ENCODE measurements around the gene POGLUT2. TPM values are rescaled to one million over a fixed set of nuclear protein-coding genes. Genes with fewer than 3 reads are reported as not detected.

Gene POGLUT2
- total and polyA plus RNA-seq, 2 donors (not counting 3 experiments of a cell fraction or from before 2014, with no cell fraction given) = 17.9 to 22.5 TPM

DNA sequence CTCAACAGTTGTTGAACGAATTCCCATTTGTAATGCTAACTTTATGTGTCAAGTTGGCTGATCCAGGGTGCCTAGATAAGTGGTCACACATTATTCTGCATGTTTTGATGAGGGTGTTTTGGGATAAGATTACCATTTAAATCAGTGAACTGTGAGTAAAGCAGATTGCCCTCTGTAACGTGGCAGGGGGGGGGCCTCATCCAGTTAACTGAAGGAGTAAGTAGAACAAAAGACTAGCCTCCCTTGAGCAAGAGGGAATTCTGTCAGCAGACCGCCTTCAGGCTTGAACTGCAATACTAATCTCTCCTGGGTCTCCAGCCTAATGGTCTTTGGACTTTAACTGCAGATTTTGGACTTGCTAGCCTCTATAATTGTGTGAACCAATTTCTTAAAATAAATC is 21.0 kb downstream of the POGLUT2 start:
- H3K27ac ChIP-seq (ENCODE audit: insufficient read depth, low read depth, low read length) = no peak overlapping the region
- intact Hi-C loops (cut with micrococcal nuclease) = no loop called here
- no peak overlapping the region for H3K4me2 ChIP-seq (ENCODE audit: insufficient read depth, low read length)
- no peak overlapping the region for H2AFZ ChIP-seq (ENCODE audit: low read depth, low read length)
- DNase-seq (ENCODE audit: low read depth, low spot score) (no peak), FAIRE-seq (no peak)
- H3K4me1 ChIP-seq (ENCODE audit: control insufficient read depth, extremely low read depth, insufficient read depth, low read length) = peaks cover 5% of the 10 kb centered on the region
- H3K9me3 ChIP-seq (replicated peaks; ENCODE audit: control insufficient read depth, insufficient read depth, low read length) = no peaks in the 10 kb centered on the region
- no peaks in the 10 kb centered on the region for H4K20me1 ChIP-seq (replicated peaks; ENCODE audit: control insufficient read depth, extremely low read depth, insufficient read depth, low read length)
- H3K9ac ChIP-seq (replicated peaks; ENCODE audit: extremely low read depth, insufficient read depth, low read length) = no peak overlapping the region
- TF ChIP-seq JUN (IDR thresholded peaks at IDR 0.05; ENCODE audit: borderline replicate concordance, insufficient read depth, insufficient read length, low read depth) (no peak), MYC (IDR thresholded peaks at IDR 0.05; ENCODE audit: low read depth, low read length) (no peak), POLR2AphosphoS5 (IDR thresholded peaks at IDR 0.05; ENCODE audit: insufficient read depth, low read depth, low read length) (no peak), FOS (IDR thresholded peaks at IDR 0.05; ENCODE audit: borderline replicate concordance, insufficient read depth, low read length) (no peak), POLR2A (IDR thresholded peaks at IDR 0.05; ENCODE audit: low read depth, low read length) (no peak), EZH2 (IDR thresholded peaks at IDR 0.05; ENCODE audit: borderline replicate concordance, low read depth, low read length, severe bottlenecking) (no peak), MAX (IDR thresholded peaks at IDR 0.05; ENCODE audit: insufficient read depth, insufficient read length) (no peak), GATA2 (IDR thresholded peaks at IDR 0.05; ENCODE audit: insufficient read depth, insufficient read length, low read depth, low read length) (no peak)
- TF ChIP-seq, protein P1, sequence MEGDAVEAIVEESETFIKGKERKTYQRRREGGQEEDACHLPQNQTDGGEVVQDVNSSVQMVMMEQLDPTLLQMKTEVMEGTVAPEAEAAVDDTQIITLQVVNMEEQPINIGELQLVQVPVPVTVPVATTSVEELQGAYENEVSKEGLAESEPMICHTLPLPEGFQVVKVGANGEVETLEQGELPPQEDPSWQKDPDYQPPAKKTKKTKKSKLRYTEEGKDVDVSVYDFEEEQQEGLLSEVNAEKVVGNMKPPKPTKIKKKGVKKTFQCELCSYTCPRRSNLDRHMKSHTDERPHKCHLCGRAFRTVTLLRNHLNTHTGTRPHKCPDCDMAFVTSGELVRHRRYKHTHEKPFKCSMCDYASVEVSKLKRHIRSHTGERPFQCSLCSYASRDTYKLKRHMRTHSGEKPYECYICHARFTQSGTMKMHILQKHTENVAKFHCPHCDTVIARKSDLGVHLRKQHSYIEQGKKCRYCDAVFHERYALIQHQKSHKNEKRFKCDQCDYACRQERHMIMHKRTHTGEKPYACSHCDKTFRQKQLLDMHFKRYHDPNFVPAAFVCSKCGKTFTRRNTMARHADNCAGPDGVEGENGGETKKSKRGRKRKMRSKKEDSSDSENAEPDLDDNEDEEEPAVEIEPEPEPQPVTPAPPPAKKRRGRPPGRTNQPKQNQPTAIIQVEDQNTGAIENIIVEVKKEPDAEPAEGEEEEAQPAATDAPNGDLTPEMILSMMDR (IDR thresholded peaks at IDR 0.05; ENCODE audit: extremely low read depth in 1 of 2, insufficient read depth in 1 of 2, low read depth in 1 of 2, low read length in 2 of 2) = no peak
- CTCF ChIA-PET = no interaction called here
- H3K27me3 ChIP-seq (ENCODE audit: control insufficient read depth in 2 of 2, insufficient read depth in 2 of 2, low read length in 2 of 2) = no peaks in the 10 kb centered on the region
- H3K4me3 ChIP-seq (replicated peaks in 1 of 3; ENCODE audit: insufficient read depth in 1 of 3, low read depth in 1 of 3, low read length in 3 of 3) = no peak overlapping the region
- no peaks in the 10 kb centered on the region for H3K9me1 ChIP-seq (replicated peaks; ENCODE audit: control insufficient read depth, extremely low read depth, insufficient read depth, low read length)
- peaks cover 4% of the 10 kb centered on the region for H3K79me2 ChIP-seq (ENCODE audit: control insufficient read depth, insufficient read depth, low read length)
- no peaks in the 10 kb centered on the region for H3K36me3 ChIP-seq (ENCODE audit: control insufficient read depth in 2 of 2, extremely low read depth in 1 of 2, insufficient read depth in 2 of 2, low read length in 2 of 2)
- BruUV-seq (replicated peaks) = no TSS peak
- dilution Hi-C loops (cut with MboI; ENCODE audit: extremely low pct_ligation_motif_present, low sequenced_read_pairs) = no loop called here
- POLR2A ChIA-PET = no interaction called here
